NCI-H1930 (cell line): ENCODE results near the gene AXIN2.
"Not testable (repeated sequence)": the region's sequence is repeated elsewhere in the genome, so short reads cannot be mapped to it uniquely, and the experiment has no call there.

Experiments used
- DNase-seq, 2 experiments: peaks; one replicate each; lab custom pipeline; 2025; lab: John Stamatoyannopoulos, UW

AXIN2 gene

DNA sequence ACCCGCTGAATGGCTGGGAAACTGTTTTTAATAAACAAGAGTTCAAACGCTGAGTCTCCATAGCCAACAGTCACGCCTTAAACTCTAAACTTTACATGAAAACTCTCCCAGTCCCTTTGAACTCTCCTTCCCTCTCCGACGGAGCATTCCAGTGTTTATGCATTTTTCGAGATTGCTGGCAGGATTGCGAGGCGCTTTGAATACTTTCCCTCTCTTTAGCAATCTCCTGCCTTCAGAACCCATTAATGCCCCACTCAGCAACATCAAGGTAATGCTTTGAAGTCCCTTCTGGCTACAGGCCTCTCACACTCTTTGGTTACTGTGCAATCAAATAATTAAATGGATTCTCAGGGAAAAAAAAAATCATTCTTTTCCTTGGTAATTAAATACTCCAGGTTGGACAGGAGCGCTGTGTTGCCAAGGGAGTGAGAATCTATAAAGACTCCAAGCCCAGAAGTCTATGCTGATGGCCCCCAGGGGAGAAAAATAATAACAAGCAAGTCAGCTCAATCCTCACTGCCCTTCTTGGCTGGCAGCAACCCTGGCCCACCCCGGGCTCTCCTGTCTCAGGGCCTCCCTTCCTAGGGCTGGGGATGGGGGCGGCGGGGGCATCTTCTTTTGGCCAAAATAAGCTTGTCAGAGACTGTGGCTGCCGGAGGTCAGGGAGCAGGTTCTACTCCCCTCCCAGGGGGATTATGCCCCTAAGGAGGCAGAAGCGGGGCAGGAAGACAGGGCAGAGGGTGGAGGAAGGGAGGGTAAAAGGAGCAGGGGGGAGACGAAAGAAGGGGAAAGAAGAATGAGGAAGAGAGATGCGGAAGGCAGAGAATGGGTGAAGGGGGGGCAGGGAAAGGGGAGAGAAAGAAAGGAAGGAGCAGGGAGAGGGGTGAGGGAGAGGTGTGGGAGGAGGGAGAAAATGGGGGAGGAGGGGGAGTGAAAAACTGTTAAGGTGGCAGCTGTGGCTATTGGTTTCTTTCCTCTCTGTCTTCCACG, 45.2 kb downstream of the AXIN2 start:
- DNase-seq: no peak

DNA sequence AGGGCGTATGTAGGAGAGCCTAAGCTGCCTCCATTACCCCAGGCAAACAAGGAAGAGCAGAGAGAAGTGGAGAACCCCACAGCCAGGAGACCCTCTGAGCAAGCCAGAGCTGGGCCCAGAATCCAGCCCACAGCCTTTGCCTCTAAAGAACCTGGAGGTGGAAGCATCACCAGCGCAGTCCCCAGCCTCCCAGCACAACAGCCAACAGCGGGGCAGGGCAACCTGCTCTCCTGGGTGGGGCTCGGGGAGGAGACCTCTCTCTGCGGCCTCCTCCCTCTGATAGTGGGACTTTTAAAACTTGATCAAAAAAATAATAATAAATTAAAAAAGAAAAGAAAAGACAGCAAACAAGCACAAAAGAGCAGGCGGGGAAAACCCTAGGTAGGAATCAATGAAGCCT, 45.9 kb downstream of the AXIN2 start:
- no peak for DNase-seq

DNA sequence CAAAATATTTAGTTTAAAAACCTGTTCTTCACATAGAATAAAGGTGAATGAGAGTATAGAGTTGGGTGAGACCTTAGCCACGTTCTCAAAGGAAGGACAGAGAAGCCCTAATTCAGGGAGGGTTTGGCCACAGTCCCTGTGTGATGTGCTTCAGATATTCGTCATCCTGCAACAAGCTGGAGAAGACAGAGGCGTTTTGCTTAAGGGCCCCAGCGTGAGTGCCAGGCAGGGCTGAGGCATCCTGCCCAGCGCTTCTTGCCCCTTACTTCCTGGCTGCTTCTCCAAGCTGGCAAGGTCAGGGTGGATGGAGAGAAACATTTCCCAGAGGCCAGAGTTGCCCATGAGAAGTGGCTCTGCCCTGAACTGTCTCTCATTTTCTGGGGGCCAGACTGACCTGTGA, 46.9 kb downstream of the AXIN2 start:
- DNase-seq: no peak

DNA sequence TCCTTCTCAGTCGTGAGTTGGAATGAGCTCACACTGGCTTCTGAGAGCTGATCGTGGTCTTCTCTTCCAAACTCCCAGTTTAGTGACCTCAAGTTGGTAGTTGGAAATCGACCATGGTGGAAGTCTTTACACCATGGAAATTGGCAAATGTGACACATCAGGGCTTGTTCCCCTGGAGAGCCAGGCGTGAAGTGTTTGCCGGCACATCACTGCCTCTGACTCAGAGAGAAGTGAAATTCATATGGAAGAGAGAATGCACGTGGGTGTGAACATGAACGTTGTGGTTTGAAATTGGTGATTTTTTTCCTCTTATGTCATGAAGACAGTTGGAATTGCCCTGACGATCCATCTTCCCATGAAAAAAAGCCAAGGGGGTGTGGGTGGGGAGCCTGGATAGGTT, 47.4 kb downstream of the AXIN2 start:
- DNase-seq: no peak

DNA sequence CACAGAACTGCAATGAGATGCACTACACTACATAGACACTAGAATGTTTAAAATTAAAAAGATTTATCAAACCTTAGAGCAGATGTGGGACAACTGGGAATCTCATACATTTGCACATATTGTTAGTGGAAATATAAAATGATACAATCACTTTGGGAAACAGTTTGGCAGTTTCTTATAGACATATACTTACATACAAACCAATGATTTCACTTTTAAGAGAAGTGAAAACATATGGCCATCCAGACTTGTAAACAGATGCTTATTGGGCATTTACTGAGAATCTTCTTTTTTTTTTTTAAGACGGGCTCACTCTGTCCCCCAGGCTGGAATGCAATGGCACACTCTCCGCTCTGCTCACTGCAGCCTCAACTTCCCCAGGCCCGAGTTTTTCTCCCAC, 50.1 kb downstream of the AXIN2 start:
- no peak for DNase-seq

DNA sequence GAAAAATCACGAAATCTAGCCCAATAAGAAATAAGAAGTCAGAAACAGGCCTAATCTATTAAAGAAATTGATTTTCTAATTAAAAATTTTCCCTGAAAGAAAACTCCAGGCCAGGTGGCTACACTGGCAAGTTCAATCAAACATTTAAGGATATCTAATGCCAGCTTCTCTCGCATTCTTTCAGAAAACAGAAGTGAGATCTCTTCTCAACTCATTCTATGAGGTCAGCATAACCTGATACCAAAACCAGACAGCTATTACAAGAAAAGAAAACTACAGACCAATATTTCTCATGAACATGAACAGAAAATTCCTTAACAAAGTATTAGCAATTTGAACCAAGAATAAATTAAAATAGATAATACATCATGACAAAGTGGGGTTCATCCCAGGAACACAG, 52.4 kb downstream of the AXIN2 start:
- no peak for DNase-seq

DNA sequence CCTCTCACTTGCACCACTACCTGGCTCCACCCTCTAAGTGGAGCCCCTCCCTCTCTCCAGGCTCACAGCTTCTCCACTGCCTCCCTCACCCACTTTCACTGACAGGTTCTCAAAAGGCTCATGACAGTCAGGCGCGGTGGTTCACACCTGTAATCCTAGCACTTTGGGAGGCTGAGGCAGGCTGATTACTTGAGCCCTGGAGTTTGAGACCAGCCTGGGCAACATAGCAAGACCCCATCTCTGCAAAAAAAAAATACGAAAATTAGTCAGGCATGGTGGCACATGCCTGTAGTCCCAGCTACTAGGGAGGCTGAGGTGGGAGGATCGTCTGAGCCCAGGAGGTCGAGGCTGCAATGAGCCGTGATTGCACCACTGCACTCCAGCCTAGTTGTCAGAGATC, 56.8 kb downstream of the AXIN2 start:
- not testable (repeated sequence) for DNase-seq

DNA sequence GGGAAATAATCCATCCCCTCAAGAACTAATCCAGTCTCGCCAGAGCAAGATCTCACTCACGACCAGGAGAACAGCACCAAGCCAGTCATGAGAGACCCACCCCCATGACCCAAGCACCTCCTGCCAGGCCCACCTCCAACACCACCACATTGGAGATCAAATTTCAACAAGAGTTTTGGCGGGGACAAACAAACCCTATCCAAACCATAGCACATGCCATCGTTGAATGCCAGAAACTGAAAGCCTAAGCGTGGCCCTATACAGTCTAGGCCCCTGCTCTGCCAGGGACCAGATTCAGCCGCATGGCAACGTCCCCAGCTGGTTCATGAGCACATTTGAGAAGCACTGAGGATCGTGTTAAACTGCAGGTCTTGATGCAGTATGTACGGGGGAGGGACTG, 57.3 kb downstream of the AXIN2 start:
- no peak for DNase-seq

DNA sequence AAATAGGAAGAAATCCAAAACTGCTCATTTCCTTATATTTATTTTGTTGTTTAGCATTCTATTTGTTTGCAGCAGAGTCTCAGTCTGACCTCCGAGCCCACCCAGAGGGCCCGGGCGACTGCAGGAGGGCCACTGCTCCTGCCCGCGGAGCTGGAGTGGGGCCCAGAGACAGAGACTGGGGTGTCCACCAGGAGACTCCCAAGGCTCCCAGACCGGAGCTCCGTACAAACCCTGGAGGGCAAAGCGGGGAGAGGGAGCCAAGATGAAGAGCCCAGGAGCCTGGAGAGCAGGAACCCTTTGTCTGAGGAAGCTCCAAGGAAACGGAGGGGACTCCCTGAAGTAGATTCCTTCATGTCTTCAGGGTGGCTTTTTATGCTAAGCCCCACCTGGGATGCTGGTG, 57.9 kb downstream of the AXIN2 start:
- DNase-seq: no peak

DNA sequence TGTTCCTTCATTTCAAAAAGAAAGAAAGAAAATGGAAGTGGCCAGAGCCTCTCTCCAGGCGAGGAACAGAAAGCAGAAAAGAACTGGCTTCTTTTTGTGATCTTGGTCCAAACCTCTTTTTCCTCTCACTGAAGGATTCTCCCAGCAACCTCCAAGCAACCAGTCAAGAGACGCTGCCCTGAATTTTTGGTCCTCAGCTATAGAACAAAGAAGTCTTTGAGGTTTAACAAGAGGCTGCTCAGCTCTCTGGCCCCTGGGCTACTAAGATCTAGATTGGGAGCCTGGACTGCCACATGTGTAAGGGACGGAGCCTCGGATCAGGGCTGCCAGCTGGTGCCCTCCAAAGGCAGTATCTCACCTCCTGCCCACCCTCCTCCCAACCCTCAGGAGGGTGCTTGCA, 62.6 kb downstream of the AXIN2 start:
- DNase-seq: no peak

DNA sequence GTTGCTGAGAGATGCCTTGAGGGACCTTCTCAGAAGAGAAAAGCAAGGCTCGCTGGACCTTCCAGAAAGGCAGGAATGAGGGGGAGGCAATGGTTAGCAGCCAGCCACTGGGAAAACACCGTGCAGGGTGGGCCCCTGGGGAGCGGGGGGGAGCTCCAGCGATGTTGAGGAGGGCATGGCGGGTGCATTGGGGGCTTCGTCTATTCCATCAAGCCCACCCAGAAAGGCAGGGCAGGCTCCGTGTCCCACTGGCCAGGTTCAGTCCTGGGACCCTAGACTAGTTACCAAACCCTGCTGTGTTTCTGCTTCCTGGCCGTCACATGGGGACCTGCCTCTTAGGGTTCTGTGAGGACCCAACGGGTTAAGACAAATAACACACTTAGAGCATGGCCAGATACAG, 64.6 kb downstream of the AXIN2 start:
- DNase-seq: no peak

DNA sequence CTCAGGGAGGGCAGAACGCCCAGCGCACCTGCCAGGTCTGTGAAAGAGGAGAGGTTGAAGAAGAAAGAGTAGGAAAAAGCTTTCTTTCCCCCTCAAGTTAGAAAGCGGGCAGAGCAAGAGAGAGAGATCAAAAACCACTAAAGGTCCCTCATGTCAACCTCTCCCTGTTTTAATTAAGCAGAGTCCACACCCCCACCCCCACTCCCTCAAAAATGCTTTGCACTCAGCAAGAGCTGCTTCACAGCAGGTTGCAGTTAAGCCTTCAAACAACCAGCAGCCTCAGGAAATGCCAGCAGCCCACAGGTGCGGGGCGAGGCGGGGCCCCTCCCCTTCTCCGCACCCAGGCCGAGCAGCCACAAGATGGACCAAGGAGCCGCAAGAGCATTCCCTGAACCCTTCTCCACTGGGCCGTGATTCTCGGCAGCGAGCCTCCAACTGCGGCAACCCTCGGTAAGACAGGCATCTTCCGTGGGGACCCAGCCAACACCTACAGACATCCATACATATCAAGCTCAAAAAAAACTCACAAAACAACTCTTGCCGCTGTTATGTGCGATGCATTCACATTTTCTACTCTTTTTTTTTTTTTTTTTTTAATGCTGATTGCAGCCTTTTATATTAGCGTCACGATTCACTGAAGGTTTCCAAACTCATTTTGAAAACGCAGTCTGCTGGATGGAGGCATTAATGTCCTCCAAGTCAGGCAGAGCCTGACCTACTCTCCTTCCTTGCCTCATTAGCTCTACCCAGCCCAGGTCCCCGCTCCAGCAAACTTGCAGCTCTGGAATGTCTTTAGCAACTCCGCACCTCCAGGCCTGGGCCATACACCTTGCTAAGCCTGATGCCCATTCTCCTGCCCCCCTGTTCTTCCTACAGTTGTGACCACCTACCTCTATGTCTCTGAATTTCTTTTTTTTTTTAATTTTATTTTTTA, 66.1 kb downstream of the AXIN2 start:
- DNase-seq: no peak

DNA sequence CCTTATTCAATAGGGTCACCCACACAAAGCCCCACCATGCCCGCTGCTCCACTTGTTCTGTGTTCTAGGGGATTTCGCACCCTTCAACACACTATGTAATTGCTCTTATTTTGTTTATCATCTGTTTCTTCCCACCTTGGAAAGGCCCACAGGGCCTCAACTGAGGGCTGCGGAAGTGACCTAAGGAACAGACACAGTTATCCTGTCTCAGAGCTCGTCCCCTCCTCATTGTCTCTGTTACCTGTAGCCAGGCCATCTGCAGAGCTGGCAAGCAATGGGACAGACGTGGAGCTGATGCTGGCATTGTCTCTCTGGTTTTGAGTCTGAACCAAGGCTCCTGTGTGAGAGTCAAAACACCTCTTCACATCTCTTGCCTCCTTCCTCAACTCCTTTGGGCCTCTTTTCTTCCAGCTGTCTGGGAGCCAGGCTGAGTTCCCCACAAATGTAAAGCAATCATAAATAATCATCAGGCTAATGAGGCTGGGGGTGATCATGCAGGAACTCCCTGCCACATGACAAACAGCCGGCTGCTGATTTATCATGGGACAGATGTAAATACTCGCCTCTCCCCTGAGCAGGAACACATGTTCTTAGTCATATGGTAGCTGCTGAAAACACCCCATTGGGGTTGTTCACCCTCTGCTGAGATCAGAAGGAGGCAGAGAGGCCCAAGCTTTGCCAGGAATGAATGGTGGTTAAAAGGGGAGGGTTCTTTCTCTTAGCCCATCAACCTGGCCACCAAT, 71.9 kb downstream of the AXIN2 start:
- no peak for DNase-seq

DNA sequence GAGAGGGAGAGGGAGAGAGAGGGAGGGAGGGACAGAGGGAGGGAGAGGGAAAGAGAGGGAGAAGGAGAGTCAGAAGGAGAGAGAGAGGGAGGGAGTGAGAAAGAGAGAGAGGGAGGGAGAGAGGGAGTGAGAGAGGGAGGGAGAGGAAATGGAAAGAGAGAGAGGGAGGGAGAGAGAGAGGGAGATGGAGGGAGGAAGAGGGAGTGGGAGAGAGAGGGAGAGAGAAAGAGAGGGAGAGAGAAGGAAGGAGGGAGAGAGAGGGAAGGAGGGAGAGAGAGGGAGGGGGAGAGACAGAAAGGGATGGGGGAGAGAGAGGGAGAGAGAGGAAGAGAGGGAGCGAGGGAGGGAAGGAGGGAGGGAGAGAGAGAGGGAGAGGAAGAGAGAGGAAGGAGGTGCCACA, 72.8 kb downstream of the AXIN2 start:
- DNase-seq: no peak

DNA sequence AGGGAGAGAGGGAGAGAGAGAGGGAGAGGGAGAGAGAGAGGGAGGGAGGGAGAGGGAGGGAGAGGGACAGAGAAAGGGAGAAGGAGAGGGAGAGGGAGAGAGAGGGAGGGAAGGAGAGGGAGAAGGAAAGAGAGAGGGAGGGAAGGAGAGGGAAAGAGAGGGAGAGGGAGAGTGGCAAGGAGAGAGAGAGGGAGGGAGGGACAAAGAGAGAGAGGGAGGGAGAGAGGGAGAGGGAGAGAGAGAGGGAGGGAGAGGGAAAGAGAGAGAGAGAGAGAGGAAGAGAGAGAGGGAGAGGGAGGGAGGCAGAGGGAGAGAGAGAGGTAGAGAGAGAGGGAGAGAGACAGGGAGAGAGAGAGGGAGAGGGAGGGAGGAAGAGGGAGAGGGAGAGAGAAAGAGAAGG, 73.5 kb downstream of the AXIN2 start:
- no peak for DNase-seq

DNA sequence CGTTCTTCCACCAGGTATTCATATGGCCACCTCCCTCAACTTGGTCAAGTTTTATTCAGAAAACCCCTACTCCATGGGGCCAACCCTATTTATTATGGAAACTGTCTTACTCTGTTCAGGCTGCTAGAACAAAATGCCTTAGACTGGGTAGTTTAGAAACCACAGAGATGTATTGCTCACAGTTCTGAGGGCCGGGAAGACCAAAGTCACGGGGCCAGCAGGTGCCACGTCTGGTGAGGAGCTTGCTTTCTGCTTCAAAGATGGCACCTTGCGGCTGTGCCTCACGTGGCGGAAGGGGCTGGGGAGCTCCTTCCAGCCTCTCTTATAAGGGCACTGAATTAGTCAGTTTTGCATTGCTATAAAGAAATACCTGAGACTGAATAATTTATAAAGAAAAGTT, 74.3 kb downstream of the AXIN2 start:
- DNase-seq: no peak

DNA sequence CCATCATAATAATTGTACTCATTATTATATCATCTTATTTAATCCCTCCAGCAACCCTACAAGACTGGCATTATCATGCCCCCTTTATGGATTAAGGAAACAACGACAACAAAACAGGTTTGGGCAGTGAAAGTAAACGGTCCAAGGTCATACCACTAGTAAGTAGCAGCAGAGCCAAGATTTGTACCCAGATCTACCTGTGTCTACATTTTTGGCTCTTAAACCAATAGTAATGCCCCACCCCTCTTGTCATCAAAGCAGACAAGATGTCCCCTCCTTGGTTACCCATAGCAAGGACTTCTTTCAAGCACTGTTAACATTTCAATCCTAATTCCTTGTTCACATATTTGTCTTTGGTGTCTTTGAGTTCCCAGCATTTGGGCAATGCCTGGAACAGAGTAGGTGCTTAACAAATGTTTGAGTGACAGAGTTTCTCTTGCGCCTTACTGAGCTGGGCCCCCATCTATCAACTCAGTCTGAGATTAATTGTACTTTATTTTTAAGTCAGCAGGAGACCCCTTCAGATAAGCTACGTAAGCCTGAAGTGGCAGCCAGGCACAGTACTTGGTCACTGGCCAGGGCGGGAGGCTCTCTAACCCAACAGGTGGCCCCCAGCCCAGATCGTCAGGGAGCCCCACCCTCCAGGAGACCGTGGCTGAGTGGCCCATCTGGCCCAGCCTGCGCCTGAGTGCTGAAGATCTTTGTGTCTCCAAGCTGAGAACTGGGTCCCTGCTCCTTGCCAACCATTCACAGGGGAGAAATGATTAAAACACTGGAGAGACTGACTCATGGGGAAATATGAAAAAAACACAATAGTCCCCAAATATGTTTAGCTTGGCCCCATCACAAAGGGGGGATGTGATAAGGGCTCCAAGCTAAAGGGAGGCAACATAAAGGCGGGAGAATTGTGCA, 75.8 kb downstream of the AXIN2 start:
- no peak for DNase-seq

DNA sequence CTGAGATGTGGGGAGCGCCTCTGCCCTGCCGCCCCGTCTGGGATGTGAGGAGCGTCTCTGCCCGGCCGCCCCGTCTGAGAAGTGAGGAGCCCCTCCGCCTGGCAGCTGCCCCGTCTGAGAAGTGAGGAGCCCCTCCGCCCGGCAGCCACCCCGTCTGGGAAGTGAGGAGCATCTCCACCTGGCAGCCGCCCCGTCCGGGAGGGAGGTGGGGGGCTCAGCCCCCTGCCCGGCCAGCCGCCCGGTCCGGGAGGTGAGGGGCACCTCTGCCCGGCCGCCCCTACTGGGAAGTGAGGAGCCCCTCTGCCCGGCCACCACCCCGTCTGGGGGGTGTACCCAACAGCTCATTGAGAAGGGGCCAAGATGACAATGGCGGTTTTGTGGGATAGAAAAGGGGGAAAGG, 77.0 kb downstream of the AXIN2 start:
- not testable (repeated sequence) for DNase-seq

DNA sequence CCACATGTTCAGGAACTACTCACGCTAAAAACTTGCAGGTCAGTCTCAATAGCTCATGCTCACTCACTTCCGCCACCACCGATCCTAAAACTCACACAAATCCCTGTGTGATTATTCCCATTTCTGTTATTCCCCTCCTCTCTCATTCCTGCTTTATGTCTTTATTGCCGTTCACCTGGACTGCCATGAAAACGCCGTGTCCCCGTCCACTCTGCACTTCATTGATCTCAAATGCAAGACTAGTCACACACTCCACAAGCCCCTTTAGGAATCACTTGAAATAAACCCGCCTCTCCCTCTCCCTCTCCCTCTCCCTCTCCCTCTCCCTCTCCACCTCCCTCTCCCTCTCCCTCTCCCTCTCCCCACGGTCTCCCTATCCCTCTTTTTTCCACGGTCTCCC, 78.0 kb downstream of the AXIN2 start:
- no peak for DNase-seq

DNA sequence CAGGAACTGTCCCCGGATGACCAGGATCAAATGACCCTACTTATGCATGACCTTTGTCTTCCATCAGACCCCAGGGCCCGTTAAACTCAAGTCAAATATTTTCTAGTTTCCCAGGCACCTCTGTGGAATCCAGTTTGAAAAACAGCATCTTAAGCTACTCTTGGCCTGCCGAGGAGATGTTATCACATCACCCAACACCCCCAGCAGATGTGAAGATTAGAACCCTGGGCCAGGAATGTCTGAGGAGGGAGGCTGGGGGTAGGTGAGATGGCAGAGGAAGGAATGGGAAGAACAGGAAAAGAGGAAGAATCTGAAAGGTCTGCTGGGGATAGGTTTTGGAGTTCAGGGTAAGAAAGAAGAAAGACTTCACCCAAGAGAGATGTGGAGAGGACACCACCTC, 79.2 kb downstream of the AXIN2 start:
- DNase-seq: no peak

DNA sequence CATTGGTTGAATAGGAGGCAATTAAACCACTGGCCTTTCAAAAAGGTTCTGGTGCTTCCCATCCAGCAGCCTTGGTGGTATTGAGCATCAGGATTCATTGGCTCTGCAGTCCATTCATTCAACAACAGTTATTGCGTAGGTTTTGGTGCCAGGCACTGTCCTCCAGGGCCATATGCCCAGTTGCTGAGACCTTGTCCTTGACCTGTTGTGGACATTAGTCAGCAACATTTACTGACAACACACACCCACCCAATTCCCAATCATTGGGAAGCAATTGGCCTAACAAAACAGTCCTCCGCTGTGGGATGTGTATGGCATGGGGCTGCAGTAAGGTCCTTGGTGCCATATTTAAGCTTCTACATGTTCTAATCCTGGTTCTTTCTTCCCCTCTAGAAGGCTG, 82.2 kb downstream of the AXIN2 start:
- no peak for DNase-seq
